Measurements from ENCODE around the gene SHROOM4. TPM values are rescaled to one million over a fixed set of nuclear protein-coding genes. Genes with fewer than 3 reads are reported as not detected.
A peak's percentile ranks its signal among the peaks of the same experiment; 100 is the strongest.

SHROOM4 gene
- total RNA-seq, 1 experiment from 2014 or later: 2.1 TPM

GRCh38 chrX:50814701-50815100 is 707 bp upstream of the SHROOM4 start:
- Histone ChIP-seq H3K79me2 (ENCODE audit: insufficient read depth, low read length) (no peaks in the 10 kb centered on the region; the same call in 1 of the 2 replicates), H3K27ac (ENCODE audit: insufficient read length, low read depth, low read length) (peak overlapping the region; percentile 7), H2BK120ac (ENCODE audit: low read depth, low read length, poor library complexity, severe bottlenecking) (no peak overlapping the region), H2BK12ac (ENCODE audit: insufficient read length, low read depth, low read length) (no peak overlapping the region), H3K14ac (ENCODE audit: insufficient read depth, low read length) (no peak overlapping the region), H3T11ph (ENCODE audit: low read length) (no peak overlapping the region), H3K56ac (ENCODE audit: insufficient read length, low read depth, low read length) (no peak overlapping the region), H3K4me1 (ENCODE audit: insufficient read depth, low read length) (peaks cover 14% of the 10 kb centered on the region), H3K9ac (ENCODE audit: extremely low read depth, insufficient read length, low read length) (peak overlapping the region; percentile 46), H3K4me2 (ENCODE audit: insufficient read depth, insufficient read length, low read length) (peak overlapping the region; percentile 95), H3K23ac (ENCODE audit: insufficient read length, low read depth, low read length) (no peak overlapping the region), H2BK15ac (ENCODE audit: low read depth, low read length) (no peak overlapping the region), H4K91ac (ENCODE audit: insufficient read length, low read depth, low read length) (no peak overlapping the region), H2AK5ac (ENCODE audit: insufficient read length, low read length) (no peak overlapping the region), H3K9me3 (ENCODE audit: control insufficient read depth, low read depth, low read length) (no peaks in the 10 kb centered on the region), H3K23me2 (ENCODE audit: insufficient read length, low read depth, low read length, poor library complexity, severe bottlenecking) (peaks cover 15% of the 10 kb centered on the region), H4K5ac (ENCODE audit: insufficient read length, low read depth, low read length) (no peak overlapping the region), H4K20me1 (ENCODE audit: control insufficient read depth, insufficient read depth, insufficient read length) (no peaks in the 10 kb centered on the region), H2BK20ac (ENCODE audit: low read depth, low read length, poor library complexity, severe bottlenecking) (no peak overlapping the region), H2AFZ (ENCODE audit: low read length) (no peak overlapping the region), H3K79me1 (ENCODE audit: insufficient read depth, low read depth, low read length, poor library complexity, severe bottlenecking) (no peaks in the 10 kb centered on the region), H3K18ac (ENCODE audit: insufficient read length, low read depth, low read length) (no peak overlapping the region), H4K8ac (replicated peaks; ENCODE audit: insufficient read length, low read depth, low read length) (no peak overlapping the region), H3K4ac (ENCODE audit: low read depth, low read length) (no peak overlapping the region), H3K27me3 (ENCODE audit: insufficient read depth, low read length) (no peaks in the 10 kb centered on the region), H2BK5ac (ENCODE audit: insufficient read length, low read length) (no peak overlapping the region)
- no peak for TF ChIP-seq CTCF (conservative IDR thresholded peaks at IDR 0.05)
- peaks cover 13 to 19% of the 10 kb centered on the region in 2 experiments for H3K4me1 Mint-ChIP-seq
- no peak for DNase-seq
- H3K9me3 Mint-ChIP-seq: peaks cover 61 to 74% of the 10 kb centered on the region in 2 experiments
- H3K27me3 Mint-ChIP-seq (ENCODE audit: low read depth): peaks cover 1% of the 10 kb centered on the region
- WGBS (ENCODE audit: extremely low coverage, insufficient read length, low lambda C conversion rate): no CpG with 5 or more reads among the region's 6 CpGs
- peaks cover 0 to 13% (median 6%) of the 10 kb centered on the region in 3 experiments; a peak in 4 of 7 replicates for H3K36me3 Mint-ChIP-seq (ENCODE audit: insufficient read depth in 1 of 3, low read depth in 3 of 3)
- H3K27ac Mint-ChIP-seq: peak overlapping the region in 2 of 3 experiments; percentile 27 to 79; a peak in 2 of 7 replicates
- H3K4me3 Mint-ChIP-seq: peak overlapping the region; percentile 73 to 85
